Measurements from ENCODE around the gene TASP1.

TASP1 gene

DNA sequence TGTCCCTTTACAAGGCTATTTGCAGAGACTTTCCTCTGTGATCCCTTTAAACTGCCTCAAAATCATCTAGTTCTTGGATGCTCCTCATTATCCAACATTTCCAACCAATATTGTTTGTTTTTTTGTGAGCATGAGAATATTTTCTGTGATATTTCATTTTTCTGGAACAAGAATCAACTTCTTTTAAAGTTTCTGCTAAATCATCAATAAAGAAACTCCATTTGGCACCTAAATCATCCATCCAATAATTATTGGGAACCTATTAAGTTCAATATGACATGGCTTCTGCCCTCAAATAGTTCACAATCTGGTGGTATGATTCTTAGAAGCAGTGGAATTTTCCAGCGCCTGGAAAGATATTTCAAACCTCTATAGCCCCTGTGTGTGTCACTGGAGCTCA is 210.0 kb downstream of the TASP1 start:
- no peaks in the 10 kb centered on the region for H3K4me1 ChIP-seq (ENCODE audit: control insufficient read depth in 1 of 2, insufficient read depth in 2 of 2, low read length in 2 of 2)
- H3K27me3 ChIP-seq (ENCODE audit: control insufficient read depth in 1 of 2, insufficient read depth in 2 of 2, low read length in 2 of 2), result no peaks in the 10 kb centered on the region
- H3K36me3 ChIP-seq (ENCODE audit: control insufficient read depth in 1 of 2, insufficient read depth in 2 of 2, low read length in 2 of 2), result no peaks in the 10 kb centered on the region
- no peak overlapping the region for H3K9ac ChIP-seq (ENCODE audit: low read depth in 1 of 2, low read length in 2 of 2)
- no peak overlapping the region for H3K4me3 ChIP-seq (ENCODE audit: low read depth in 1 of 2, low read length in 2 of 2)
- no peaks in the 10 kb centered on the region for H3K9me3 ChIP-seq (ENCODE audit: control insufficient read depth in 1 of 2, low read length in 2 of 2)
- no peak overlapping the region for H3K27ac ChIP-seq (ENCODE audit: low read depth, low read length)

DNA sequence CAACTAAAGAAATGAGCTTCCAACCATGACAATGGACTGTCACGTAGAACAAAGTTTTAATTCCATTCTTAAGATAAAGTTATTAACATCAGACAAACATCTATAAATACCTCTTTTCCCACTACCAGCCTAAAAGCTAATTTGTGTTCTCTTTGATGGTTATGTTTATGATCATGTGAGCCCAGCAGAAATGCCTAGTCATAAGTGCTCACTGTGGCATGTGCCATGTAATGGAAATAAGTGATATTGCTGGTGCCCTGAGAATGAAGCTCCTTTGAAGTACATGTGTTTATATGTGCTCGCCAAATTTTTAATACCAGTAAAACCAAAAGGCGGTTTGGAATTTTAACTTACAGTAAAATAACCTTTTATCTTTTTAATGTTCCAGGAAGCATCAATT is 211.9 kb downstream of the TASP1 start:
- H3K9me3 ChIP-seq (ENCODE audit: control insufficient read depth in 1 of 2, low read length in 2 of 2), result no peaks in the 10 kb centered on the region
- no peak overlapping the region for H3K27ac ChIP-seq (ENCODE audit: low read depth, low read length)
- no peaks in the 10 kb centered on the region for H3K36me3 ChIP-seq (ENCODE audit: control insufficient read depth in 1 of 2, insufficient read depth in 2 of 2, low read length in 2 of 2)
- H3K27me3 ChIP-seq (ENCODE audit: control insufficient read depth in 1 of 2, insufficient read depth in 2 of 2, low read length in 2 of 2), result no peaks in the 10 kb centered on the region
- H3K4me3 ChIP-seq (ENCODE audit: low read depth in 1 of 2, low read length in 2 of 2), result no peak overlapping the region
- no peaks in the 10 kb centered on the region for H3K4me1 ChIP-seq (ENCODE audit: control insufficient read depth in 1 of 2, insufficient read depth in 2 of 2, low read length in 2 of 2)
- H3K9ac ChIP-seq (ENCODE audit: low read depth in 1 of 2, low read length in 2 of 2), result no peak overlapping the region

DNA sequence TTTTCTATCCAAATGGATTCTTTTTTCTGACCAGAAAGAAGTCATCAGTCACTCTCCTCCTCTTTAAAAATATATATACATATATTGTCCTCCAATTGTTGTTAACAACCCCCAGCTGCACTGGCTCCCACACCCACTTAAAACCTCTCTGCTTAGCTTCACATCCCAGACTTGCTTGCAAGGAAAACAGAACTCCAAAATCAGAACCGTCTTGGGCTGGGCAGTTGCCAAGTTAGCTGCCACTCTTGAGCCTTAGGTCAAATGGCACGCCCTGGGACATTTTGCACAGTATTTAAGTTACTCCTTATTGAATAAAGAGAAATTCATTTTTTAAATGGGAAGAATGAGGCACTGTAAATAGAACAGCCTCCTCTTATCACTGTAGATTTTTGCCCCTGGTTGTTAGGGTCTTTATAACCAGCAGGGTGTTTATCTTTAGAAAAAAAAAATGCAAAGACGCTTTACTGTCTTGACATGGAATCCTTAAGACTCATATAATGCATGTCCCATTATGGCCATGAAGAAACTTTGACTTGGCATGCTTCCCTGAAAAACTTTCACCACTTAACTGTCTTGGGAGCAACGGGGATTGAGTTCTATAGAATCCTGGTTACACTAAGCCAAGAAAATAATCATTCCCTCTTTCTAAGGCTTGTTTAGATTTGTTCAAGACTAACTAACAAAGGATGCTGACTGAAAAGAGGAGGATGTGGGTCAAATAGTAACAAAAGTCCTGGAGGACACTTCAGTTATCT is 213.2 kb downstream of the TASP1 start:
- H3K4me1 ChIP-seq (ENCODE audit: control insufficient read depth in 1 of 2, insufficient read depth in 2 of 2, low read length in 2 of 2), result no peaks in the 10 kb centered on the region
- H3K4me3 ChIP-seq (ENCODE audit: low read depth in 1 of 2, low read length in 2 of 2), result no peak overlapping the region
- no peak overlapping the region for H3K9ac ChIP-seq (ENCODE audit: low read depth in 1 of 2, low read length in 2 of 2)
- H3K36me3 ChIP-seq (ENCODE audit: control insufficient read depth in 1 of 2, insufficient read depth in 2 of 2, low read length in 2 of 2), result no peaks in the 10 kb centered on the region
- no peaks in the 10 kb centered on the region for H3K9me3 ChIP-seq (ENCODE audit: control insufficient read depth in 1 of 2, low read length in 2 of 2)
- H3K27me3 ChIP-seq (ENCODE audit: control insufficient read depth in 1 of 2, insufficient read depth in 2 of 2, low read length in 2 of 2), result no peaks in the 10 kb centered on the region
- H3K27ac ChIP-seq (ENCODE audit: low read depth, low read length), result no peak overlapping the region

DNA sequence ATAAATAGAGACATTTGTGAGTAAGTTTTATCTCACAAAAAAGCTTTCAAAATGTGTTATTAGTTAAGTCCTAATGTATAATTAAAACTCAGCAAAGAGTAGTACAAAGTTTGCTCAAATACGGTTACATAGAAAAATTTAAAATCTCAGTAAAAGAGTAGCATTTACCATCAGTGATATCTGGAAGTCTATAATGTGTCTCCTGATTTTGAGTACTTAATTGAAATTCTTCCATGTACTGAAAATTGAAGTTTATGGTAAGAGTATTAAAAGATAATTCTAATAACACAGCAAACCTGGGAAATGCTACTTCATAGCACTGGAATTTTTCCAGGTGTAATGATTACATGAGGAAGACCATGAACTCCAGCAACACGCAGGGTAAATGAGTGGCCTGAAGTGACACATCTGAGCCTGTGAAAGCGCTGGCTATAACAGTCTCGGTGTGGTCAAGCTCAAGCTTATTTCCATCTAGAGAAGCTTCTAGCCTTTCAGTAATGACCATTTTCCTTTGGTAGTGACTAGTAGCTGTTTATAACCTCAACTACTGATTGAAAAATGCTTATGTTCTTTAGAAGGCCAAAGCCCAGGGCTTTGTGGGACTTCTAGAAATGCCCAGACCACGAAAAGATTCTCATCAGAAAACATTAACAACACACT is 214.4 kb downstream of the TASP1 start:
- Histone ChIP-seq H3K4me1 (ENCODE audit: control insufficient read depth in 1 of 2, insufficient read depth in 2 of 2, low read length in 2 of 2) (no peaks in the 10 kb centered on the region), H3K36me3 (ENCODE audit: control insufficient read depth in 1 of 2, insufficient read depth in 2 of 2, low read length in 2 of 2) (no peaks in the 10 kb centered on the region), H3K9me3 (ENCODE audit: control insufficient read depth in 1 of 2, low read length in 2 of 2) (no peaks in the 10 kb centered on the region), H3K4me3 (ENCODE audit: low read depth in 1 of 2, low read length in 2 of 2) (no peak overlapping the region), H3K27me3 (ENCODE audit: control insufficient read depth in 1 of 2, insufficient read depth in 2 of 2, low read length in 2 of 2) (no peaks in the 10 kb centered on the region), H3K27ac (ENCODE audit: low read depth, low read length) (no peak overlapping the region), H3K9ac (ENCODE audit: low read depth in 1 of 2, low read length in 2 of 2) (no peak overlapping the region)

DNA sequence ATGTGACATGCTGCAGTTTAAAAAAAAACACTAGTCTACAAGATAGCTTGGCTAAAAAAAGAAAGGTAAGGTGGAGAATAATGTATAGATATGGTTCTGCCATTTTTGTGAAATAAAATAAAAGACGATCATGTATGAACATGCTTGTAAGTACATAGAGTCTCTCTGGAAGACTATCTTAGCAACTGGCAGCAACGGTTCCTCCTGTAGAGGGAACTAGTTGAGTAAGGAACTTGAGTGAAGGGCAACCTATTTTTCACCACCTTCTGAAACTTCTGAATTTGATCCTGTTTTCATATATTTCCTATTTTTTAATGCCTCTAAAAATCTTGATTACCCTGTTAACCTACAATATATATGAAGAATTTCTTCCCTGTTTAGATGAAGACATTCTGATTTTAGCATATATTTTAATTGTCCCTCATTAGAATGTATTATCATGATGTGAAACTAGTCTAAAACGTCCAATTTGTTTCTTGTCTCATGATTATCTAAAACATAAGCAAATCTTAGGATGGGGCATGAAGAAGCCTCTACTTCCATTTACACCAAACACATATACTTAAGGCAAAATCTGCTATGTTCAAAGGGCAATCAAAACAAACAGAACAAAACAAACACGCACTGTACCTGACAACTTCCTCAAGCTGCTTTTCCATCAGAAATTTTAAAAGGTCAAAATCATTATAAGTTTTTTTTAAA is 215.1 kb downstream of the TASP1 start:
- Histone ChIP-seq H3K36me3 (ENCODE audit: control insufficient read depth in 1 of 2, insufficient read depth in 2 of 2, low read length in 2 of 2) (no peaks in the 10 kb centered on the region), H3K9ac (ENCODE audit: low read depth in 1 of 2, low read length in 2 of 2) (no peak overlapping the region), H3K9me3 (ENCODE audit: control insufficient read depth in 1 of 2, low read length in 2 of 2) (no peaks in the 10 kb centered on the region), H3K4me1 (ENCODE audit: control insufficient read depth in 1 of 2, insufficient read depth in 2 of 2, low read length in 2 of 2) (no peaks in the 10 kb centered on the region), H3K4me3 (ENCODE audit: low read depth in 1 of 2, low read length in 2 of 2) (no peak overlapping the region), H3K27ac (ENCODE audit: low read depth, low read length) (no peak overlapping the region), H3K27me3 (ENCODE audit: control insufficient read depth in 1 of 2, insufficient read depth in 2 of 2, low read length in 2 of 2) (no peaks in the 10 kb centered on the region)

DNA sequence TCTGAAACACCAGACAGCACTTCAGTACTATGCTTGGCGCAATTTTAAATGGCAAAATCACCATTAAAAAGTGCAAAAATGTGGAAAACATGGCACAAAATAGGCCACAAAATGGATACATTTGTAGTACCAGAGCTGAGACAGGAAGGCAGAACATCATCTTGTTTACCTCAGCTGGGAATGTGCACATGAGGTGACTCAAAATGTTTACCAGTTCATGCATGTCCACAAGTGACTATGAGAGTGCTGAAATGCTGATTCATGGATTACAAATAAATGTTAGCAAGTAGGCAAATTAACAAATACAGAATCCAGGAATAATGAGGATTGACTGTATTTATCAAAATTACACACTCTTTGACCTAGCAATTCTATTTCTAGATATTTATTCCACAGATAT is 216.1 kb downstream of the TASP1 start:
- Histone ChIP-seq H3K27me3 (ENCODE audit: control insufficient read depth in 1 of 2, insufficient read depth in 2 of 2, low read length in 2 of 2) (no peaks in the 10 kb centered on the region), H3K36me3 (ENCODE audit: control insufficient read depth in 1 of 2, insufficient read depth in 2 of 2, low read length in 2 of 2) (no peaks in the 10 kb centered on the region), H3K4me1 (ENCODE audit: control insufficient read depth in 1 of 2, insufficient read depth in 2 of 2, low read length in 2 of 2) (no peaks in the 10 kb centered on the region), H3K27ac (ENCODE audit: low read depth, low read length) (no peak overlapping the region), H3K9me3 (ENCODE audit: control insufficient read depth in 1 of 2, low read length in 2 of 2) (no peaks in the 10 kb centered on the region), H3K4me3 (ENCODE audit: low read depth in 1 of 2, low read length in 2 of 2) (no peak overlapping the region), H3K9ac (ENCODE audit: low read depth in 1 of 2, low read length in 2 of 2) (no peak overlapping the region)

DNA sequence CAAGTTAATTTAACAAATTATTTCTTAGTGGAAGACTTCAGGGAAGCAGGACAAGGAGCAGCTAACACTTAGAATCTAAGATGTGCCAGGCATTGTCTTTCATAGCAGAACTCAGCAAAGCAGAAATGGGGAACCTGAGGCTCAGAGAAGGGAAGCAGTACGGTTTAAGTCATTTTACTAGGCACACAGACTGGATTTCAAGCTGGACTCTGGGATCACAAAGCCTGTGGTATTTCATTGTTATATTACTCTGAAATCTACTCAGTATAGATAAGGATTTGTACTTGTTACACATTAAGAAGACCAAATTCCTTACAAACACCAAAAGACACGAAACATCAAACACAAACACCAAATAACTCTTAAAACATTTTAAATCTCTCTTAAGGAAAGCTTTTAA is 218.1 kb downstream of the TASP1 start:
- Histone ChIP-seq H3K27me3 (ENCODE audit: control insufficient read depth in 1 of 2, insufficient read depth in 2 of 2, low read length in 2 of 2) (no peaks in the 10 kb centered on the region), H3K4me3 (ENCODE audit: low read depth in 1 of 2, low read length in 2 of 2) (no peak overlapping the region), H3K9ac (ENCODE audit: low read depth in 1 of 2, low read length in 2 of 2) (no peak overlapping the region), H3K4me1 (ENCODE audit: control insufficient read depth in 1 of 2, insufficient read depth in 2 of 2, low read length in 2 of 2) (no peaks in the 10 kb centered on the region), H3K27ac (ENCODE audit: low read depth, low read length) (no peak overlapping the region), H3K36me3 (ENCODE audit: control insufficient read depth in 1 of 2, insufficient read depth in 2 of 2, low read length in 2 of 2) (peaks cover 4 to 5% of the 10 kb centered on the region in 2 donors), H3K9me3 (ENCODE audit: control insufficient read depth in 1 of 2, low read length in 2 of 2) (no peaks in the 10 kb centered on the region)

DNA sequence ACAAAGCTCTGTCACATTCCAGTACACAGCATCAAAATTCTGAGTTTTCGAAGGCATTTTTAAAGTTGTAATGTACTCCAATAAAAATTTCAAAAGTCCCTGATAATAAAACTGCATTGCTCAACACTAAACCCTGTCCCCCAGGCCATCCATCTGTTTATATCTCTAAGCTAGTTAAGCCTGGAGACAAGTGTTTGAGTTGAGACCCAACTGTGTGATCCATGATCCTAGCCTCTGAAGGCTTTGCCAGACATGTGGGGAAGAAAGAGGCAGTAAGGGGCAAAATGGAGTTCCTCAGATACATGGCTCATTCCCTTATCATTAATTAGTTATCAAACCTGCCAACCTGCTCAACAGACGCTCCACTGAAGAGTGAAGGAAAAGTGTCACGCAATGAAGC is 219.3 kb downstream of the TASP1 start:
- no peak overlapping the region for H3K9ac ChIP-seq (ENCODE audit: low read depth in 1 of 2, low read length in 2 of 2)
- peaks cover 4 to 5% of the 10 kb centered on the region in 2 donors for H3K36me3 ChIP-seq (ENCODE audit: control insufficient read depth in 1 of 2, insufficient read depth in 2 of 2, low read length in 2 of 2)
- H3K27ac ChIP-seq (ENCODE audit: low read depth, low read length), result no peak overlapping the region

DNA sequence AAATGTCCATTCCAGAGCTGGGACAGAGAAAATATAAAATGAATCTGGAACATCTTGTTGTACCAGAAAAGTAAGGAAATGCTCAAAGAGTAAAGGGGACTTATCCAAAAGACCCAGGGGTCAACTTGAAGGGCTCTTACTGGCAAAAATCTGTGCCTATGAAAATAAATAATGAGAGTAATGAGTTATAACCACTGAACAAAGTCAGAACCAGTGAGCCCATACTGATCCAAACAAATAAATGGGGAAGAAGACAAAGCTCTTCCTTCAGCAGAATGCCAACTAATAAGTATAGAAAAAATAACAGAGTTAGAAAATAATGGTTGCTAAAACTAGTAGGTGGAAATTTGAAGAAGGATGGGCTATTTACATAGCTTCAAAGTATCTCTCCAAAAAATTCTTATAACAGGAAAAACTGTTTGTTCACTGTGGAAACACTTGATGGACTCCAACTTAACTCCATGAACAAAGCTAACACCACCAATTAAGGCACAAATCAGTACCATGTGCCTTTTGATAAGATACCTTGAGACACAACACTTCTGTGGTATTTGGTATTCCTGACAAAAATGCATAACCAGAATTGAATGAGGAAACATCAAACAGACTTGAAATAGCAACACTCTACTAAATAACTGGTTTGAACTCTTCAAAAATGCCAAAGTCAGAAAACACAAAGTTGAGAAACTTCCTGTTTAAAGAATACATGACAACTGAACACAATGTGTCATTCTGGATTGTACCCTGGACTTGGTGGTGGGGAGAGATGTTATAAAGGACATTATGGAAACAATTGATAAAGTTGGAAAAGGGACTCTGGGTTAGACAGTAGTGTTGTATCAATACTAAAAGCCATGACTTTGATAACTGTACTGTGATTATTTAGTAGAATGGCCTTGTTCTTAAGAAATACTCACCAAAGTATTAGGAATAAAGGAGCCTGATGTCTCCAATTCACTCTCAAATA is 220.2 kb downstream of the TASP1 start:
- Histone ChIP-seq H3K9me3 (ENCODE audit: control insufficient read depth in 1 of 2, low read length in 2 of 2) (no peaks in the 10 kb centered on the region), H3K4me3 (ENCODE audit: low read depth in 1 of 2, low read length in 2 of 2) (no peak overlapping the region), H3K27ac (ENCODE audit: low read depth, low read length) (no peak overlapping the region), H3K36me3 (ENCODE audit: control insufficient read depth in 1 of 2, insufficient read depth in 2 of 2, low read length in 2 of 2) (peaks cover 4 to 5% of the 10 kb centered on the region in 2 donors), H3K4me1 (ENCODE audit: control insufficient read depth in 1 of 2, insufficient read depth in 2 of 2, low read length in 2 of 2) (no peaks in the 10 kb centered on the region), H3K27me3 (ENCODE audit: control insufficient read depth in 1 of 2, insufficient read depth in 2 of 2, low read length in 2 of 2) (no peaks in the 10 kb centered on the region), H3K9ac (ENCODE audit: low read depth in 1 of 2, low read length in 2 of 2) (no peak overlapping the region)

More for the DNA sequence above, 219.3 kb downstream of the TASP1 start:
- H3K4me3 ChIP-seq (ENCODE audit: low read depth in 1 of 2, low read length in 2 of 2), result no peak overlapping the region
- no peaks in the 10 kb centered on the region for H3K9me3 ChIP-seq (ENCODE audit: control insufficient read depth in 1 of 2, low read length in 2 of 2)
- H3K4me1 ChIP-seq (ENCODE audit: control insufficient read depth in 1 of 2, insufficient read depth in 2 of 2, low read length in 2 of 2), result no peaks in the 10 kb centered on the region
- H3K27me3 ChIP-seq (ENCODE audit: control insufficient read depth in 1 of 2, insufficient read depth in 2 of 2, low read length in 2 of 2), result no peaks in the 10 kb centered on the region
